Thymus (tissue), 14 donors: ENCODE measurements around the gene TMEM253. TPM values are rescaled to one million over a fixed set of nuclear protein-coding genes. Genes with fewer than 3 reads are reported as not detected.

ENCODE experiments used
- DNase-seq, 9 donors: peaks; one replicate each; pipeline ENCODE4 v3.0.0-alpha.2; 2013; ENCODE audit warnings: low spot score in 9 of 9, low read depth in 6 of 9, missing footprints in 1 of 9
- H3K27ac ChIP-seq, 2 donors: one replicate each; pipeline ENCODE4 v1.5.1; 2013; ENCODE audit warnings: control low read depth in 1 of 2, low read depth in 1 of 2, low read length in 1 of 2, mild to moderate bottlenecking in 1 of 2, moderate library complexity in 1 of 2
- H3K27me3 ChIP-seq, 2 donors: one replicate each; pipeline ENCODE4 v1.5.1; 2013; ENCODE audit warnings: low read length in 1 of 2; ENCODE audit not compliant: control insufficient read depth in 2 of 2, insufficient read depth in 1 of 2
- H3K36me3 ChIP-seq, 2 donors: one replicate each; pipeline ENCODE4 v1.5.1; 2013; ENCODE audit warnings: low read length in 1 of 2, mild to moderate bottlenecking in 1 of 2, moderate library complexity in 1 of 2; ENCODE audit not compliant: control insufficient read depth in 2 of 2, insufficient read depth in 2 of 2
- H3K4me1 ChIP-seq, 2 donors: one replicate each; pipeline ENCODE4 v1.5.1; 2013; ENCODE audit warnings: low read length in 2 of 2; ENCODE audit not compliant: control insufficient read depth in 2 of 2, insufficient read depth in 2 of 2
- H3K4me3 ChIP-seq, 2 donors: one replicate each; pipeline ENCODE4 v1.5.1; 2013; ENCODE audit warnings: low read length in 2 of 2, control low read depth in 1 of 2, mild to moderate bottlenecking in 1 of 2
- H3K9me3 ChIP-seq, 2 donors: one replicate each; pipeline ENCODE4 v1.5.1; 2013; ENCODE audit warnings: low read length in 1 of 2, mild to moderate bottlenecking in 1 of 2; ENCODE audit not compliant: control insufficient read depth in 2 of 2, insufficient read depth in 1 of 2
- WGBS: extraction: QIAGEN DNeasy Blood & Tissue Kit; methylation state at CpG from one replicate; pipeline ENCODE4 v1.1.7; 2013; 5-methylcytosine and 5-hydroxymethylcytosine counted together
- long read RNA-seq, 10 donors: transcript quantifications; one replicate each; lab custom pipeline, GENCODE V29; 2026
- polyA plus RNA-seq: library from polyadenylated mRNA; stranded (reverse); fragments of 200-250 nt; gene quantifications from one replicate; pipeline ENCODE4 v1.2.3, GENCODE V29; 2013
- total RNA-seq: library from RNA; stranded (reverse); fragments of 120-200 nt; gene quantifications from one replicate; pipeline ENCODE4 v1.2.4, GENCODE V29; 2013
- donor health status: healthy.

The TMEM253 gene
- total RNA-seq (0.14 TPM), polyA plus RNA-seq (0.98 TPM)
- long read RNA-seq, donor 1: 0 reads
- long read RNA-seq, donor 2: 0 reads
- long read RNA-seq, donor 3: 0 reads
- long read RNA-seq, donor 4: 0 reads
- long read RNA-seq, donor 5: 0 reads
- long read RNA-seq, donor 6: 0 reads
- long read RNA-seq, donor 7: 0 reads
- long read RNA-seq, donor 8: 0 reads
- long read RNA-seq, donor 9: 0 reads
- long read RNA-seq, donor 10: 0 reads

DNA sequence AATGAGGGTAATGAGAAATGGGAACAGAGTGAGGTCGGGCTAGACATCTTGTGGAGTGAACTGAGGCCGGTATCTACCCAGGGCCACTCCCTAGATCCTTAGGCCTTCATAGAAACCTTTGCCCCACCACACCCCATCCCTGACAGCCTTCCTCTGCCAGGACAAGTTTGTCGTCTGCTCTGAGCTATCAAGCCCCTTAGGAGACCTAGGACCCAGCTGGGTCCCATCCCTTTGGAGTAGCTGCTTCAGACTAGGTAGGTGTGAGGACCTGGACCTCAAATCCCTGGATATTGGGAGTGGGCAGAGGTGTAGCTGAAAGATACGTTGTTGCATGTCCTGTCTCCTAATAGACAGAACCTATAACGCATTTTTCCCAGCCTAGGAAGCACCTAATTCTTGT, at the start of gene TMEM253:
Gene TMEM253, plus strand, starts transcription at position 136 of the 400 bp plus-strand sequence. CDS start 278 bp downstream, outside the sequence.
- Histone ChIP-seq H3K27me3 (no peaks in the 10 kb centered on the region), H3K27ac (peak within 1 kb of the TSS in 1 of 2 donors; percentile 15), H3K4me3 (no peak within 1 kb of the TSS), H3K36me3 (no peaks in the 10 kb centered on the region), H3K4me1 (peaks cover 33 to 61% of the 10 kb centered on the region in 2 donors), H3K9me3 (no peaks in the 10 kb centered on the region)
- WGBS: 98% methylated on average over 5 of the region's 5 CpGs
- DNase-seq: no peak

GRCh38 chr14:21053184-21054122, 47.4 kb upstream of the TMEM253 start:
- Histone ChIP-seq H3K27ac (no peak overlapping the region), H3K4me1 (no peaks in the 10 kb centered on the region), H3K4me3 (no peak overlapping the region), H3K36me3 (no peaks in the 10 kb centered on the region), H3K27me3 (no peaks in the 10 kb centered on the region), H3K9me3 (no peaks in the 10 kb centered on the region)
- WGBS: 97% methylated on average over 20 of the region's 20 CpGs
- no peak for DNase-seq

- no peak overlapping the region for H3K27ac ChIP-seq
- H3K27me3 ChIP-seq: no peaks in the 10 kb centered on the region
- H3K36me3 ChIP-seq: no peaks in the 10 kb centered on the region
- 92% methylated on average over 3 of the region's 3 CpGs for WGBS
- no peak for DNase-seq
- H3K4me1 ChIP-seq: no peaks in the 10 kb centered on the region
- no peaks in the 10 kb centered on the region for H3K9me3 ChIP-seq
- H3K4me3 ChIP-seq: no peak overlapping the region
Measured at GRCh38 chr14:21054123-21054767, 46.6 kb upstream of the TMEM253 start.

GRCh38 chr14:21054768-21055145, 46.1 kb upstream of the TMEM253 start:
- Histone ChIP-seq H3K9me3 (no peaks in the 10 kb centered on the region), H3K27me3 (no peaks in the 10 kb centered on the region), H3K4me1 (no peaks in the 10 kb centered on the region), H3K4me3 (no peak overlapping the region), H3K36me3 (no peaks in the 10 kb centered on the region), H3K27ac (no peak overlapping the region)
- DNase-seq: no peak
- WGBS: 83% methylated on average over 4 of the region's 4 CpGs

DNA sequence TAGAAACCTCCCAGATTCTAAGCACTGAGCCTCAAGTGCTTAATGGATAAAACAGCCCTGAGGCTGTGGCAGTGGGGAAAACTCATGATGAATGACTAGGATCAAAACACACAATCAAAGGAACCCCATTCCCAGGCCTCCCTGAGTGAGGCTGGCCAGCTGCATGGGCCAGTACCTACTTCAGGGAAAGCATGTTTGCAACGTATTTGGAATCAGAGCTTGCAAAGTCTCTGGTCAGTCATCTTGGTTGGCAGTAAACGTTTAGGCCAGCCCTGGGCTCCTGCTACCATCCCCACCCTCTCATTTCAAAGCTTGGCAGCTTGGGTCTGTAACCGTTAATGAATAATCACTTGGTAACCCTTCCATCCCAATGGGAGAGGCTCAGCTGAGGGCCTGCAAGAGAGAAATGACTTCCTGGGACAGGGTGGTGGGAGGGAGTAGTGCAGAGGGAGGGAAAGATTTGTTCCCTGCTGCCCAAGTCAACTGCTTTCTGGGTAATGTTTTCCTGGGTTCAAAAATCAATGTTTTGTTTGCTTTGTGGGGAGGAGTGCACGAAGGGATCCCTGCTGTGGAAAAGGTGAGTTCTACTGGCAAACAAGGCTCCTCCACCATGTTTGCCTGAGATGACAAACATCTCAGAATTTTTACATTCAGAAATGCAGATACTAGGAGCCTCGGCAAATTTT, 45.3 kb upstream of the TMEM253 start:
- Histone ChIP-seq H3K27me3 (peaks cover 0 to 5% of the 10 kb centered on the region in 2 donors), H3K9me3 (no peaks in the 10 kb centered on the region), H3K4me3 (no peak overlapping the region), H3K4me1 (no peaks in the 10 kb centered on the region), H3K36me3 (no peaks in the 10 kb centered on the region), H3K27ac (no peak overlapping the region)
- WGBS: 91% methylated on average over 5 of the region's 5 CpGs
- no peak for DNase-seq

GRCh38 chr14:21056520-21057163, 44.2 kb upstream of the TMEM253 start:
- Histone ChIP-seq H3K27ac (no peak overlapping the region), H3K9me3 (no peaks in the 10 kb centered on the region), H3K4me1 (no peaks in the 10 kb centered on the region), H3K36me3 (no peaks in the 10 kb centered on the region), H3K27me3 (peaks cover 2 to 8% of the 10 kb centered on the region in 2 donors), H3K4me3 (no peak overlapping the region)
- 95% methylated on average over 10 of the region's 10 CpGs for WGBS
- DNase-seq: no peak

DNA sequence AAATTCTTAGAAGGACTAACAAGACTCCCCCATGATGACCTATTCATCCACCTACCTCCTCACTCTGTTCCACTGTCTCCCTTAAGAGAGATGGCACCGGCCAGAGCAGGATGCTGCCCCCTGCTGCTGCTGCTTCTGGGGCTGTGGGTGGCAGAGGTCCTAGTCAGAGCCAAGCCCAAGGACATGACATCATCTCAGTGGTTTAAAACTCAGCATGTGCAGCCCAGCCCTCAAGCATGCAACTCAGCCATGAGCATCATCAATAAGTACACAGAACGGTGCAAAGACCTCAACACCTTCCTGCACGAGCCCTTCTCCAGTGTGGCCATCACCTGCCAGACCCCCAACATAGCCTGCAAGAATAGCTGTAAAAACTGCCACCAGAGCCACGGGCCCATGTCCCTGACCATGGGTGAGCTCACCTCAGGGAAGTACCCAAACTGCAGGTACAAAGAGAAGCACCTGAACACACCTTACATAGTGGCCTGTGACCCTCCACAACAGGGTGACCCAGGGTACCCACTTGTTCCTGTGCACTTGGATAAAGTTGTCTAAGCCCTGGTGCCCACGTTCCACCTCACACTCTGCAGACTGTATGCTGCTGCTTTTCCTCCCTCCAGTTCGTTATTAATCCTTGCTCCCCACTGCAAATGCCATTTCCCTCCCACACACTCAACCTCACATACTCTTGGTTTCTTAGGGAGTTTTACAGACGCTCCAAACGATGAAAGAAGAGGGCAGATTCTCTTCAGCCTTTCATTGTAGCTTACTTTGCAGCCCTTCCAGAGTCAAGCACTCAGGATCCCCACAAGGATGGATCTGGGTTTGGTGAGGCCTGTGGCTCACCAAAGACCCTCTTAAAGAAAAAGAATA, 42.8 kb upstream of the TMEM253 start, which contains the start of gene RNASE8:
Gene RNASE8, plus strand, starts transcription at position 20 of the 873 bp plus-strand sequence. Its CDS starts 71 bp downstream, at position 91.
- Histone ChIP-seq H3K9me3 (no peaks in the 10 kb centered on the region), H3K27me3 (peaks cover 2 to 16% of the 10 kb centered on the region in 2 donors), H3K4me3 (no peak within 1 kb of the TSS), H3K27ac (no peak within 1 kb of the TSS), H3K4me1 (no peaks in the 10 kb centered on the region), H3K36me3 (no peaks in the 10 kb centered on the region)
- no peak for DNase-seq
- WGBS: 88% methylated on average over 8 of the region's 8 CpGs

DNA sequence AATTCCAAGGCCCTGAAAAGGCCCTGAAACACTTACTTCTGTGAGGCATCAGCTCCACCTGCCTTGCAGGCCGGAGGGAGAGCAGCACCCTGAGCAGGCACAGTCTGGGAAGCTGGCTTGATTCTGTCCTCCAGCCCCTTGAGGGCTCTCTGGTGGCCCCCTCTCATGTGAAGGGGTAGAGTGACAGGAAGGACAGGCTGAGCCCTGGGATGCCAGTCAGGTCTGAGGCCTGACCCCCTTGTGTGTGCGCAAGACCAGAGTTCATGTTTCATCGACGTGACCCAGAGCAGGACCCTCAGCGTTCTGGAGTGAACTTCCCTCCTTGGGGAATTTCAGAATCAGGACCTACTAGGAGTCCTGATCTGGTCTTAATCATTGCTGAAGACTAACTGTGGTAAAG, 42.0 kb upstream of the TMEM253 start:
- peaks cover 2 to 21% of the 10 kb centered on the region in 2 donors for H3K27me3 ChIP-seq
- no peak overlapping the region for H3K4me3 ChIP-seq
- no peaks in the 10 kb centered on the region for H3K36me3 ChIP-seq
- no peak overlapping the region for H3K27ac ChIP-seq
- no peaks in the 10 kb centered on the region for H3K4me1 ChIP-seq
- WGBS: 96% methylated on average over 5 of the region's 5 CpGs
- no peak for DNase-seq
- H3K9me3 ChIP-seq: no peaks in the 10 kb centered on the region
